ENCODE results near the gene CFAP20DC. TPM values are rescaled to one million over a fixed set of nuclear protein-coding genes. Genes with fewer than 3 reads are reported as not detected.

CFAP20DC gene
- total RNA-seq, 1 donor, result 2.2 TPM

DNA sequence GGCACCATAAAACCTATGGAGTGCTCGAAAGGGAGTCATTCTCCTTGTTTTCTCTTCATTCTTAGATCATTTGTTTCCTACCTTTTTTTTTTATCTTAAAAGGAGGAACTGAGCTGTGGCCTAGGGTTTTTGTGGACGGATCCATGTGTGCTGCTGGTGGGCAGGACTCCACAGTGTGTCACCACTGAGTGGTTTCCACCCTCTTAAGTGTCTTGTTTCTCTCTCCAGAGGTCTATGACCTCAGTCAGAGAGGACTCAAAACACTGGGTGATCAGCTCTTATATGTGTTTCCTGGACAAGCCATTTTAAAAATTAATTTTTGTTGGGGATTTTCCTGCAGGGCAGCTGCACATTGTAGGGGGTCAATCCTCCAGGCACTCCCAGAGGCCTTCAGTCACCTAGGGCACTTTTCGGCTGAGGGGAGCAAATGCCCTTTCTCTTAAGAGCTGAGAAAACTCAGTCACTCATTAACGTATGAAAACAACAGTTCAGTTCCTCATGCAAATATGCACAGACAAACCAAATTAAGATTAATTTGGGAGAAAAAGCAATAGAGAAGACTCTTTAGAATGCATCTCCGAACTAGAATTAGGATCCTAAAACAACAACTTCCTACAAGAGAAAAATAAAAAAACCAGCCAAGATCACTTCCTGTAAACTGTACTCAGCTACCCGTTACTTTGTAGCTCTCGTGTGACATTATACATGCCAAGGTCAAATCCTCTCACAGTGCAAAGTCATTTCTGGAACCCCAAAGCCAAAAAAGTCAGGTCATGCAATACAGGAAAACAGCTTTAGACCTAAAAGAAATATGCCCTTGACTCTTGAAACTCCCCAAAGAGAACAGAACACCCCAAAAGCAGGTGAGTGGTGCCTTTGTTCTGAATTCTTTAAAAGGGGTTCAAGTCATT, 355.6 kb downstream of the CFAP20DC start:
- Histone ChIP-seq H3K27me3 (ENCODE audit: insufficient read depth, low read length) (no peaks in the 10 kb centered on the region), H3K4me2 (ENCODE audit: insufficient read depth, low read length) (no peak overlapping the region), H3K4me3 (ENCODE audit: insufficient read depth, low read length) (no peak overlapping the region), H3K9me3 (ENCODE audit: low read depth, low read length) (peaks cover 4% of the 10 kb centered on the region), H3K36me3 (ENCODE audit: insufficient read depth, low read length) (no peaks in the 10 kb centered on the region), H3K27ac (ENCODE audit: low read depth, low read length) (no peak overlapping the region), H3K4me1 (ENCODE audit: insufficient read depth, low read length) (no peaks in the 10 kb centered on the region), H3K79me2 (ENCODE audit: insufficient read depth, low read length) (no peaks in the 10 kb centered on the region), H2AFZ (ENCODE audit: low read length) (no peak overlapping the region), H4K20me1 (ENCODE audit: insufficient read depth, low read length) (no peaks in the 10 kb centered on the region)
- TF ChIP-seq, protein P1, sequence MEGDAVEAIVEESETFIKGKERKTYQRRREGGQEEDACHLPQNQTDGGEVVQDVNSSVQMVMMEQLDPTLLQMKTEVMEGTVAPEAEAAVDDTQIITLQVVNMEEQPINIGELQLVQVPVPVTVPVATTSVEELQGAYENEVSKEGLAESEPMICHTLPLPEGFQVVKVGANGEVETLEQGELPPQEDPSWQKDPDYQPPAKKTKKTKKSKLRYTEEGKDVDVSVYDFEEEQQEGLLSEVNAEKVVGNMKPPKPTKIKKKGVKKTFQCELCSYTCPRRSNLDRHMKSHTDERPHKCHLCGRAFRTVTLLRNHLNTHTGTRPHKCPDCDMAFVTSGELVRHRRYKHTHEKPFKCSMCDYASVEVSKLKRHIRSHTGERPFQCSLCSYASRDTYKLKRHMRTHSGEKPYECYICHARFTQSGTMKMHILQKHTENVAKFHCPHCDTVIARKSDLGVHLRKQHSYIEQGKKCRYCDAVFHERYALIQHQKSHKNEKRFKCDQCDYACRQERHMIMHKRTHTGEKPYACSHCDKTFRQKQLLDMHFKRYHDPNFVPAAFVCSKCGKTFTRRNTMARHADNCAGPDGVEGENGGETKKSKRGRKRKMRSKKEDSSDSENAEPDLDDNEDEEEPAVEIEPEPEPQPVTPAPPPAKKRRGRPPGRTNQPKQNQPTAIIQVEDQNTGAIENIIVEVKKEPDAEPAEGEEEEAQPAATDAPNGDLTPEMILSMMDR (IDR thresholded peaks at IDR 0.05; ENCODE audit: extremely low read depth, low read depth, low read length), result no peak
- no peak for DNase-seq (ENCODE audit: insufficient read length, low spot score, missing footprints)

DNA sequence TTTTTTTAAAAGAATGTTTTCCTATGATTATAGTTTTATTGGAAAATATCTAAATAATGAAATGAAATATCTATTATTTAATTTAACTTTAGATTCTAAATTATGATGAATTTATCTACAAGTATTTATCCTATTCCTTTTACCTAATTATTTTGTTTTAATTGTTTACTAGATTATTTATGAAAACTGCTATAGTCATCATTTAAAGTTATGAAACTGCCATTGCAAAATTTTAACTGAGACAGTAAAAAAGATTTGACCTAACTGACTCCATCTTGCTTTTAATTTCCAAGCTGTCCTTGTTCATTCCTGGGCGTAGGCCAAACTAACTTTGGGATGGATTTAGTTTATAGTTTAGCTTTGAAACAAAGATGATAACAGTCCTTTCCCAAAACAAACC, 357.3 kb downstream of the CFAP20DC start:
- peaks cover 4% of the 10 kb centered on the region for H3K9me3 ChIP-seq (ENCODE audit: low read depth, low read length)
- H3K27ac ChIP-seq (ENCODE audit: low read depth, low read length), result no peak overlapping the region
- H2AFZ ChIP-seq (ENCODE audit: low read length), result no peak overlapping the region
- H4K20me1 ChIP-seq (ENCODE audit: insufficient read depth, low read length), result no peaks in the 10 kb centered on the region
- no peaks in the 10 kb centered on the region for H3K79me2 ChIP-seq (ENCODE audit: insufficient read depth, low read length)
- H3K27me3 ChIP-seq (ENCODE audit: insufficient read depth, low read length), result no peaks in the 10 kb centered on the region
- H3K4me1 ChIP-seq (ENCODE audit: insufficient read depth, low read length), result no peaks in the 10 kb centered on the region
- no peak overlapping the region for H3K4me2 ChIP-seq (ENCODE audit: insufficient read depth, low read length)
- no peaks in the 10 kb centered on the region for H3K36me3 ChIP-seq (ENCODE audit: insufficient read depth, low read length)
- DNase-seq (ENCODE audit: insufficient read length, low spot score, missing footprints), result no peak
- no peak overlapping the region for H3K4me3 ChIP-seq (ENCODE audit: insufficient read depth, low read length)
- TF ChIP-seq, protein P1 (IDR thresholded peaks at IDR 0.05; ENCODE audit: extremely low read depth, low read depth, low read length), result no peak
